ENCODE results near the gene DNAH5.

DNAH5 gene

GRCh38 chr5:13934921-13935320 is 9.6 kb downstream of the DNAH5 start:
- no peak for DNase-seq (ENCODE audit: low spot score)

GRCh38 chr5:13934125-13934524 is 10.4 kb downstream of the DNAH5 start:
- no peak for DNase-seq (ENCODE audit: low spot score)

- no peak for DNase-seq (ENCODE audit: low spot score)
These were observed 11.9 kb downstream of the DNAH5 start for GRCh38 chr5:13932561-13932960.

GRCh38 chr5:13932011-13932410 is 12.5 kb downstream of the DNAH5 start:
- peak; percentile 80 for DNase-seq (ENCODE audit: low spot score)

- DNase-seq (ENCODE audit: low spot score) = peak; percentile 91
These were observed 13.8 kb downstream of the DNAH5 start for GRCh38 chr5:13930541-13931171.

- DNase-seq (ENCODE audit: low spot score) = no peak
These were observed 17.8 kb downstream of the DNAH5 start for GRCh38 chr5:13926731-13927130.

- no peak for DNase-seq (ENCODE audit: low spot score)
These were observed 22.9 kb downstream of the DNAH5 start for GRCh38 chr5:13921578-13921977.

- no peak for DNase-seq (ENCODE audit: low spot score)
These were observed 24.7 kb downstream of the DNAH5 start for GRCh38 chr5:13919786-13920185.

- no peak for DNase-seq (ENCODE audit: low spot score)
These were observed 25.4 kb downstream of the DNAH5 start for GRCh38 chr5:13919087-13919486.

- DNase-seq (ENCODE audit: low spot score) = no peak
These were observed 27.4 kb downstream of the DNAH5 start for GRCh38 chr5:13917061-13917460.

- no peak for DNase-seq (ENCODE audit: low spot score)
These were observed 30.5 kb downstream of the DNAH5 start for GRCh38 chr5:13913962-13914361.

- no peak for DNase-seq (ENCODE audit: low spot score)
These were observed 33.7 kb downstream of the DNAH5 start for GRCh38 chr5:13910637-13911288.

GRCh38 chr5:13910201-13910600 is 34.3 kb downstream of the DNAH5 start:
- no peak for DNase-seq (ENCODE audit: low spot score)

GRCh38 chr5:13909271-13909670 is 35.2 kb downstream of the DNAH5 start:
- no peak for DNase-seq (ENCODE audit: low spot score)

- no peak for DNase-seq (ENCODE audit: low spot score)
These were observed 45.9 kb downstream of the DNAH5 start for GRCh38 chr5:13898569-13898968.

GRCh38 chr5:13878357-13878756 is 66.1 kb downstream of the DNAH5 start:
- no peak for DNase-seq (ENCODE audit: low spot score)

- no peak for DNase-seq (ENCODE audit: low spot score)
These were observed 77.7 kb downstream of the DNAH5 start for GRCh38 chr5:13866792-13867191.

- DNase-seq (ENCODE audit: low spot score) = no peak
These were observed 79.2 kb downstream of the DNAH5 start for GRCh38 chr5:13865312-13865711.

GRCh38 chr5:13860146-13860545 is 84.3 kb downstream of the DNAH5 start:
- no peak for DNase-seq (ENCODE audit: low spot score)

GRCh38 chr5:13859270-13860065 is 85.0 kb downstream of the DNAH5 start:
- DNase-seq (ENCODE audit: low spot score) = no peak

GRCh38 chr5:13843175-13843846 is 101.2 kb downstream of the DNAH5 start:
- DNase-seq (ENCODE audit: low spot score) = peak; percentile 24

- DNase-seq (ENCODE audit: low spot score) = no peak
These were observed 111.0 kb downstream of the DNAH5 start for GRCh38 chr5:13833440-13833839.

GRCh38 chr5:13831351-13831750 is 113.1 kb downstream of the DNAH5 start:
- no peak for DNase-seq (ENCODE audit: low spot score)
